ENCODE results near the gene GFER.

Gene GFER

GRCh38 chr16:2026461-2027023, 42.5 kb downstream of the GFER start, which contains the start of gene NHERF2:
NHERF2 (plus strand) TSS chr16:2026902; CDS start chr16:2027006, 104 bp downstream.
- TF ChIP-seq, protein P1, sequence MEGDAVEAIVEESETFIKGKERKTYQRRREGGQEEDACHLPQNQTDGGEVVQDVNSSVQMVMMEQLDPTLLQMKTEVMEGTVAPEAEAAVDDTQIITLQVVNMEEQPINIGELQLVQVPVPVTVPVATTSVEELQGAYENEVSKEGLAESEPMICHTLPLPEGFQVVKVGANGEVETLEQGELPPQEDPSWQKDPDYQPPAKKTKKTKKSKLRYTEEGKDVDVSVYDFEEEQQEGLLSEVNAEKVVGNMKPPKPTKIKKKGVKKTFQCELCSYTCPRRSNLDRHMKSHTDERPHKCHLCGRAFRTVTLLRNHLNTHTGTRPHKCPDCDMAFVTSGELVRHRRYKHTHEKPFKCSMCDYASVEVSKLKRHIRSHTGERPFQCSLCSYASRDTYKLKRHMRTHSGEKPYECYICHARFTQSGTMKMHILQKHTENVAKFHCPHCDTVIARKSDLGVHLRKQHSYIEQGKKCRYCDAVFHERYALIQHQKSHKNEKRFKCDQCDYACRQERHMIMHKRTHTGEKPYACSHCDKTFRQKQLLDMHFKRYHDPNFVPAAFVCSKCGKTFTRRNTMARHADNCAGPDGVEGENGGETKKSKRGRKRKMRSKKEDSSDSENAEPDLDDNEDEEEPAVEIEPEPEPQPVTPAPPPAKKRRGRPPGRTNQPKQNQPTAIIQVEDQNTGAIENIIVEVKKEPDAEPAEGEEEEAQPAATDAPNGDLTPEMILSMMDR (IDR thresholded peaks at IDR 0.05): no peak

DNA sequence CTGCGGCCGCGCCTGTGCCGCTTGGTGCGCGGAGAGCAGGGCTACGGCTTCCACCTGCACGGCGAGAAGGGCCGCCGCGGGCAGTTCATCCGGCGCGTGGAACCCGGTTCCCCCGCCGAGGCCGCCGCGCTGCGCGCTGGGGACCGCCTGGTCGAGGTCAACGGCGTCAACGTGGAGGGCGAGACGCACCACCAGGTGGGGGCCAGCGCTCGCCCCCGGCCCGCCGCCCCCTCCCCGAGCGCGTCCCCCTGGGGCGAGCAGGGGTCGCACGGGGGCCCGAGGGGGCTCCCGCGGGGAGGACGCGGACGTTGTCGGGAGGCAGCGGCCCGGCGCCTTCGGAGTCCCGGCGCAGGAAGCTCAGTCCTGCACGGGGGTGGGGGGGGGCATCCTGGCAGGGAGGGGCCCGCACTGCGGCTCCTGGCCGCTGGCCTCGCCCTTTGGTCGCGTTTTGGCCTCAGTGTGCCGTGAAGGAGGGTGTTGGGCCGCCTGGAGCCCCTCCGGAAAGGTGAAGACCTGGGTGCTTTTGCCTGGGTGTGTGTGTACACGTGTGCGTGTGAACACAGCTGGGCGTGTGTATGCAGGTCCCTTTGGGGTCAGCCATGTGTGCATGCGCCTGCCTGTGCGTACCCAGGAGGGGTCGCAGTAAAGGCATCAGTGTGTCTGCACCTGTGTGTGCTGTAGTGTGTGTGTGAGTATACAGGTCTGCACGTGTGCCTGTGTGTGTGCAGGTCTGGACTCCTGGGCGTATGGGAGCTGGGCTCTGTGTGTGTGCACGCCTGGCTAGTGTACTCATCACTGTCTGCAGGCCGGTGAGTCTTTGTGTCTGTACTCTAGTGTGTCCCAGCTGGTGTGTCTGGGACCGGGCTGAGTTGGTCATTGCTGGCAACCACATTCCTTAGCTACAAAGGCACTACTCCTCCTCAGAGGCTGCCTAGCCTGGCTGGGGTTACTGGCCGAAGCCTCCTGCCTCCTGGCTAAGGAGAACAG, 43.3 kb downstream of the GFER start:
- TF ChIP-seq, protein P1 (IDR thresholded peaks at IDR 0.05): no peak; the same call in 1 of the 2 replicates

DNA sequence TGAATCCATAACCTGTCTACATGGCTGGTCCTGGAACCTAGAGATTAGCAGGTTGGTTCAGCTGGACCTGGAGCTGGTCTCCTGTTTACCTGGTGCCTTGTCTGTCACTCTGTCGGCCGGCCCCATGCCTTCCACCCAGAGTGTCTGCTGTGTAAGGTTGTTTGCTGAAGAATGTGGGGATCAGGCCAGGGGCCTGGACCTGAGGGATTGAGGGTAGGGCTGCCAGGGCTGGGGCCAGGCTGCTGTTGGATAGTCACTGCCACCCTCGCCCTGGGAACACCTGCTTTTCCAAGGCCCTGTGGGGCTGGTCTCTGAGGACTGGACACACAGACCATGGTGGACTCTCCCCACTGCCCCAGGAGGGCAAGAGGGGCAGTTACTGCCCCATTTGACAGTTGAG, 44.2 kb downstream of the GFER start:
- TF ChIP-seq, protein P1 (IDR thresholded peaks at IDR 0.05): no peak

DNA sequence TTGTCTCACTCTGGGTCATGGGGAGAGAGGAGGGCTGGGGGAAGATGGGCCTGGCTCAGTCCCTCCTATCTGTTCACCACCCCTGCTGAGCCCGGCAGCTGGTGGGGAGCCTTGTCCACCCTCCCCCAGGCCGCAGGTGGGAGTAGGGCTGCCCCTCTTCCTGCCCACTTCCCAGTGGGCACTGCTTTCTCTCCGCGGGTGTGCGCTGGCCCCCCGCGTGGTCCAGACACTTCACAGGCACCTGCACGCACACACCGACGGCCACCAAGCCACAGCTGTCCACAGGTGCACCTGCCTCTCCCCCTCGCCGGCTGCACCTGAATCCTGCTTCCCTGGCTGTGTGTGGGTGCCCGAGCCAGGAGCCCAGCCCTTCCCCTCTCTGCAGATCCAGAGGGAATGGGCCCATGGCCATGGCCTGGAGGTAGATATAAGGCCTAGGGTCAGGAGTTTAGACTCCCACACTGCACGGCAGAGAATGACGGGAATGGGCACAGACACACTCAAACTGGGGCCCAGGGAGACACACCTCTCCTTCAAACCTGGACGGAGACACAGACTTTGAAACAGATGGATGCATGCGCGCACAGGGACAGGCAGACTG, 44.7 kb downstream of the GFER start:
- TF ChIP-seq, protein P1 (IDR thresholded peaks at IDR 0.05): no peak

DNA sequence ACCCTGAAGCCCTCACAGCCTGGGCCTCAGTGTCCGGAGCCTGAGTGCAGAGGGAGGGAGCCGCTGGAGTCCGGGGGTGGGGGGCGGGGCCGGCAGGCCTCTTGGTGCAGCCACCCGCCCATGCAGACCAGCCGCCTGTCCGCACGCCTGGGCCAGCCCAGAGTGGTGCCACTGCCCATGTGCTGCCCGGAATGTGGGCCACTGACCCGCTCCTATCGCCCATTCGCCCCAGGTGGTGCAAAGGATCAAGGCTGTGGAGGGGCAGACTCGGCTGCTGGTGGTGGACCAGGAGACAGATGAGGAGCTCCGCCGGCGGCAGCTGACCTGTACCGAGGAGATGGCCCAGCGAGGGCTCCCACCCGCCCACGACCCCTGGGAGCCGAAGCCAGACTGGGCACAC, 45.4 kb downstream of the GFER start:
- TF ChIP-seq, protein P1 (IDR thresholded peaks at IDR 0.05): no peak

DNA sequence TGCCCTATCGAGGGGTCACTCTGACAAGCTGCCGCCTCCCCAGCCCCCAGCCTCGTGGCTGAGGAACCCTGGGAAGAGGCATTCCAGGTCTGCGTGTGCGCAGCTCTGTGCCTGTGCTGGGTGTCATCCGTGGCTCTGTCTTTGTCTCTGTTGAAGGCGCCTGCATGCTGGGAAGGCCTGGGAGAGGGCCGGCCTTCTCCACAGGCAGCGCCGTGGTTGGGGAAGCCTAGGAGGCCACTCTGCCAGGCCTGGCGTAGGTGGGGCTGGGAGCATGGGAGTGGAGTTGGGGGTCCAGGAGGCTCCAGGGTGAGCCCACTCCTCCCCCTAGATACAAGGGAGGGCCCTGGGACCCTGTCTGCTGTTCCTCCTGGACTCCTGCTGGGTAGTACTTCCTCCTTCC, 46.0 kb downstream of the GFER start:
- TF ChIP-seq, protein P1 (IDR thresholded peaks at IDR 0.05): no peak

DNA sequence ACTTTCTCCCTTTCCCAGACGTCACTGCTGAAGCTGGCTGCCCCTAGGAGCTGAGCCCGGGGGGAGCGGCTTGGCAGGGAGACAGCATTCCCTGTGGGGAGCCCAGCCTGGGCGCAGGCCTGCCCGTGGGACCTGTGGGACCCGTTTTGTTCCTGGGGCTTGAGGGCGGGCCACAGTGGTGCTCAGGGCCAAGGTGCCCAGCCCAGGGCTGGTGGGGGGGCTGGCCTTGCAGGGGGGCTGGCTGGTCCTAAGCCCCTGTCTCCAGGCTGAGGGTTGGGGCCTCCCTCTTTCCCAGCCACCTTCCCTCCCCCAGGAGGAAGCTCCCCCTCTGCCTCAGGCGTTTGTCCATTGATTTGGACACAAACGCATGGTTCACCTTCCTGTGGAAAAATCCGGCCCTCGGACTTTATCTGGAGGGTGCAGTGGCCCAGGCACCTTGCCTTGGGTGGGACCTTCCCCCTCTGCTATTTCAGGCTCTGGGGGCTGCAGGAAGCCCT, 47.1 kb downstream of the GFER start:
- TF ChIP-seq, protein P1 (IDR thresholded peaks at IDR 0.05): no peak

Data from LNCAP (cell line).